PFSK-1 (cell line): ENCODE results near the gene ITPRIPL1.

Experiments
- FOXP2 ChIP-seq: optimal IDR thresholded peaks from 2 replicates; pipeline ENCODE3; 2011; ENCODE audit warnings: borderline replicate concordance, control low read depth, inconsistent platforms; ENCODE audit not compliant: insufficient read depth; ENCODE audit errors: extremely low read length, extremely low read depth
- POLR2AphosphoS5 ChIP-seq: IDR thresholded peaks from 2 replicates; pipeline ENCODE4 v1.6.1; 2012; ENCODE audit warnings: low read depth, mild to moderate bottlenecking, control low read depth, low read length, moderate library complexity
- REST ChIP-seq, 2 experiments: IDR thresholded peaks; 2 replicates each; pipeline versions ENCODE4 v1.6.1 to v1.8.0; 2011 to 2012; ENCODE audit warnings: low read depth in 2 of 2, low read length in 2 of 2, control low read depth in 1 of 2, inconsistent platforms in 1 of 2, mild to moderate bottlenecking in 1 of 2, moderate library complexity in 1 of 2; ENCODE audit not compliant: insufficient read depth in 1 of 2
- SIN3A ChIP-seq: IDR thresholded peaks from 2 replicates; pipeline ENCODE4 v1.6.1; 2012; ENCODE audit warnings: mild to moderate bottlenecking, low read length, moderate library complexity, borderline replicate concordance; ENCODE audit not compliant: insufficient read depth
- TAF1 ChIP-seq: IDR thresholded peaks from 2 replicates; pipeline ENCODE4 v1.6.1; 2012; ENCODE audit warnings: low read length, control low read depth, borderline replicate concordance; ENCODE audit not compliant: insufficient read depth

Gene ITPRIPL1

GRCh38 chr2:96326990-96327820 lies 2.1 kb downstream of the ITPRIPL1 start:
- TF ChIP-seq REST (IDR thresholded peaks at IDR 0.05; ENCODE audit: insufficient read depth in 1 of 2, low read depth in 2 of 2, low read length in 2 of 2) (no peak), TAF1 (no peak), POLR2AphosphoS5 (no peak), SIN3A (no peak), FOXP2 (no peak)

- no peak for TF ChIP-seq SIN3A
- no peak for TF ChIP-seq FOXP2
- no peak for TF ChIP-seq REST (IDR thresholded peaks at IDR 0.05; ENCODE audit: insufficient read depth in 1 of 2, low read depth in 2 of 2, low read length in 2 of 2)
- no peak for TF ChIP-seq POLR2AphosphoS5
- TF ChIP-seq TAF1: no peak
Observed at GRCh38 chr2:96329456-96329855, 4.3 kb downstream of the ITPRIPL1 start.

- TF ChIP-seq TAF1 (no peak), POLR2AphosphoS5 (no peak), SIN3A (no peak), FOXP2 (no peak), REST (IDR thresholded peaks at IDR 0.05; ENCODE audit: insufficient read depth in 1 of 2, low read depth in 2 of 2, low read length in 2 of 2) (no peak)
Observed at GRCh38 chr2:96329874-96330273, 4.8 kb downstream of the ITPRIPL1 start.

- TF ChIP-seq REST (IDR thresholded peaks at IDR 0.05; ENCODE audit: insufficient read depth in 1 of 2, low read depth in 2 of 2, low read length in 2 of 2) (no peak), FOXP2 (no peak), TAF1 (no peak), SIN3A (no peak), POLR2AphosphoS5 (no peak)
Observed at GRCh38 chr2:96330407-96330806, 5.3 kb downstream of the ITPRIPL1 start.
